ENCODE data around the gene CELSR1.
"Not testable (repeated sequence)": the region's sequence is repeated elsewhere in the genome, so short reads cannot be mapped to it uniquely, and the experiment has no call there.

CELSR1 gene

DNA sequence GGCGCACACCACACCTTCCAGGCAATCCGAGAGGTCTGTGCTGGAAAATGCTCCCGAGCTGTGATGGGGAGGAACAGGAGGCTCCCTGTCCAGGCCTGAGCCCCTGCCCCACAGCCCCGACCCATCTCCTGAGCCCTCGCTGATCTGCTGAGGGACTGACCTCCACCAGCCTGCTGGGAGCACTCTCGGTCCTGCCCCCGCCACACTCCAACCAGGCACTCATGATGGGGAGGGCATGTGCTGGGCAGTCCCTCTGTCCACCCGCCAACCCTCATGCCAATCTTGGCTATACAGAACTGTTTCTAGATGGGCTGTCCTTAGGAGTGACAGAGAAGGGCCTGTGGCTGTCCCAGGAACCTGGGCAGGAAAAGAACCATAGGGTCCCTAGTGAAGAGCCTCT, 131.1 kb downstream of the CELSR1 start:
- Histone ChIP-seq H3K27ac (ENCODE audit: low read depth, low read length) (no peak overlapping the region), H3K27me3 (ENCODE audit: control insufficient read depth, low read length) (no peaks in the 10 kb centered on the region), H3K4me1 (ENCODE audit: control insufficient read depth, low read length) (no peaks in the 10 kb centered on the region), H4K20me1 (ENCODE audit: control insufficient read depth, insufficient read depth, low read depth, low read length) (no peaks in the 10 kb centered on the region), H3F3A (ENCODE audit: control insufficient read depth, insufficient read depth) (no peaks in the 10 kb centered on the region), H3K4me3 (ENCODE audit: low read length) (no peak overlapping the region), H3K9me3 (ENCODE audit: control insufficient read depth, insufficient read depth, low read length) (no peaks in the 10 kb centered on the region), H3K4me2 (ENCODE audit: low read length) (no peak overlapping the region), H3K9me2 (replicated peaks; ENCODE audit: control insufficient read depth, low read length) (no peaks in the 10 kb centered on the region), H3K79me2 (ENCODE audit: control insufficient read depth, low read length) (no peaks in the 10 kb centered on the region), H3K36me3 (ENCODE audit: control insufficient read depth, low read length) (no peaks in the 10 kb centered on the region)
- no peak for TF ChIP-seq EZH2phosphoT487 (IDR thresholded peaks at IDR 0.05; ENCODE audit: borderline replicate concordance, low read length)
- TF ChIP-seq, protein P1, sequence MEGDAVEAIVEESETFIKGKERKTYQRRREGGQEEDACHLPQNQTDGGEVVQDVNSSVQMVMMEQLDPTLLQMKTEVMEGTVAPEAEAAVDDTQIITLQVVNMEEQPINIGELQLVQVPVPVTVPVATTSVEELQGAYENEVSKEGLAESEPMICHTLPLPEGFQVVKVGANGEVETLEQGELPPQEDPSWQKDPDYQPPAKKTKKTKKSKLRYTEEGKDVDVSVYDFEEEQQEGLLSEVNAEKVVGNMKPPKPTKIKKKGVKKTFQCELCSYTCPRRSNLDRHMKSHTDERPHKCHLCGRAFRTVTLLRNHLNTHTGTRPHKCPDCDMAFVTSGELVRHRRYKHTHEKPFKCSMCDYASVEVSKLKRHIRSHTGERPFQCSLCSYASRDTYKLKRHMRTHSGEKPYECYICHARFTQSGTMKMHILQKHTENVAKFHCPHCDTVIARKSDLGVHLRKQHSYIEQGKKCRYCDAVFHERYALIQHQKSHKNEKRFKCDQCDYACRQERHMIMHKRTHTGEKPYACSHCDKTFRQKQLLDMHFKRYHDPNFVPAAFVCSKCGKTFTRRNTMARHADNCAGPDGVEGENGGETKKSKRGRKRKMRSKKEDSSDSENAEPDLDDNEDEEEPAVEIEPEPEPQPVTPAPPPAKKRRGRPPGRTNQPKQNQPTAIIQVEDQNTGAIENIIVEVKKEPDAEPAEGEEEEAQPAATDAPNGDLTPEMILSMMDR (IDR thresholded peaks at IDR 0.05; ENCODE audit: low read depth, low read length, poor library complexity, severe bottlenecking), result no peak

DNA sequence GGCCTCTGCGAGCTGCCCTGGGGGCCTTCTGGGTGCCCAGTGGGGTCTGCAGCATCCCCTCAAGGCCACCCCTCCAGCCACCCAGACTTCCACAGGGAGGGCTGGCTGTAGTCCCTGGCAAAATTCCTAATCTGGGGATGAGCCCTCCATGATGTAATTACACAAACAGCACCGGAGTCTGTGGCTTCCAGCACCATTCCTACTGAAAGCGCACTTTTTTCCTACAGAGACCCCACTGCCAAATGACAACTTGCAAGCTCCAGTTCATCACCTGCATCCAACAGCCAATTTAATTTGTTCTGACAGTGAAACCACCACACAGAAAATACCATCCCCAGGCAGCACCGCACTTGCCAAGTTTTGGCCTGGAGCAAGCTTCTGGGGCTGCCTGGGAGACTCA, 131.5 kb downstream of the CELSR1 start:
- H3K27me3 ChIP-seq (ENCODE audit: control insufficient read depth, low read length), result no peaks in the 10 kb centered on the region
- no peaks in the 10 kb centered on the region for H3K4me1 ChIP-seq (ENCODE audit: control insufficient read depth, low read length)
- no peaks in the 10 kb centered on the region for H3K9me3 ChIP-seq (ENCODE audit: control insufficient read depth, insufficient read depth, low read length)
- no peak overlapping the region for H3K4me3 ChIP-seq (ENCODE audit: low read length)
- TF ChIP-seq EZH2phosphoT487 (IDR thresholded peaks at IDR 0.05; ENCODE audit: borderline replicate concordance, low read length), result no peak
- TF ChIP-seq, protein P1 (IDR thresholded peaks at IDR 0.05; ENCODE audit: low read depth, low read length, poor library complexity, severe bottlenecking), result no peak
- no peaks in the 10 kb centered on the region for H4K20me1 ChIP-seq (ENCODE audit: control insufficient read depth, insufficient read depth, low read depth, low read length)
- no peaks in the 10 kb centered on the region for H3F3A ChIP-seq (ENCODE audit: control insufficient read depth, insufficient read depth)
- no peak overlapping the region for H3K27ac ChIP-seq (ENCODE audit: low read depth, low read length)
- no peaks in the 10 kb centered on the region for H3K79me2 ChIP-seq (ENCODE audit: control insufficient read depth, low read length)
- no peaks in the 10 kb centered on the region for H3K9me2 ChIP-seq (replicated peaks; ENCODE audit: control insufficient read depth, low read length)
- no peaks in the 10 kb centered on the region for H3K36me3 ChIP-seq (ENCODE audit: control insufficient read depth, low read length)
- no peak overlapping the region for H3K4me2 ChIP-seq (ENCODE audit: low read length)

DNA sequence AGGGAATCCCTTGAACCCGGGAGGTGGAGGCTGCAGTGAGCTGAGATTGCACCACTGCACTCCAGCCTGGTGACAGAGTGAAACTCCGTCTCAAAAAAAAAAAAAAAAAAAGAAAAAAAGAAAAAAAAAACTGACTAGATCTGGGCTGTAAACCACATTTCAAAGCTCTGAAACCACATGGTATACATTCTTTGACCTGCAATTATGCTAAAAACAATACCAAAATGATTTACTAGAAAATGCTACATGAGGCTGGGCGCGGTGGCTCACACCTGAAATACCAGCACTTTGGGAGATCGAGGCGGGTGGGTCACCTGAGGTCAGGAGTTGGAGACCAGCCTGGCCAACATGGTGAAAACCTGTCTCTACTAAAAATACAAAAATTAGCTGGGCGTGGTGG, 133.5 kb downstream of the CELSR1 start:
- H3K4me2 ChIP-seq (ENCODE audit: low read length); H3K9me3 ChIP-seq (ENCODE audit: control insufficient read depth, insufficient read depth, low read length); H3K36me3 ChIP-seq (ENCODE audit: control insufficient read depth, low read length); H3K27me3 ChIP-seq (ENCODE audit: control insufficient read depth, low read length); H3F3A ChIP-seq (ENCODE audit: control insufficient read depth, insufficient read depth); H4K20me1 ChIP-seq (ENCODE audit: control insufficient read depth, insufficient read depth, low read depth, low read length); H3K27ac ChIP-seq (ENCODE audit: low read depth, low read length); H3K4me1 ChIP-seq (ENCODE audit: control insufficient read depth, low read length); H3K9me2 ChIP-seq (replicated peaks; ENCODE audit: control insufficient read depth, low read length); H3K4me3 ChIP-seq (ENCODE audit: low read length); H3K79me2 ChIP-seq (ENCODE audit: control insufficient read depth, low read length): not testable (repeated sequence)

DNA sequence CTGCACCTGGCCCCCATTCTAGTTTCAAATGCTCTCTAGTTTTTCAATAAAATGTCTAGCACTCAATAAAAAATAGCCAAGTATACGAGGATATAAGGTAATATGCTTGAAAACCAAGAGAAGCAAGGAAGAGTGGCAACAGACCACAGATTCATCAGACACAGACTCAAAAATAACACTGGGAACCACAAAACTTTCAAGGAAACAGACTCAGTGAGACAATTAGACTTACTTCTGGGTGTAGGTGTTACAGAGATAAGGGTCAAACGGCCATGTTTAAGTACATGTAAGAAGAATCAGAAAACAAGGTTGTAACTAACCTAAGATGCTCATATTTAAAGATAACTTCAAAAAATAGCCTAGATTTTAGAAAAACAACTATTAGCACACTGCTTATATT, 134.9 kb downstream of the CELSR1 start:
- H3K9me2 ChIP-seq (replicated peaks; ENCODE audit: control insufficient read depth, low read length), result no peaks in the 10 kb centered on the region
- H3K4me1 ChIP-seq (ENCODE audit: control insufficient read depth, low read length), result no peaks in the 10 kb centered on the region
- no peak overlapping the region for H3K27ac ChIP-seq (ENCODE audit: low read depth, low read length)
- H4K20me1 ChIP-seq (ENCODE audit: control insufficient read depth, insufficient read depth, low read depth, low read length), result no peaks in the 10 kb centered on the region
- no peaks in the 10 kb centered on the region for H3K36me3 ChIP-seq (ENCODE audit: control insufficient read depth, low read length)
- H3K4me3 ChIP-seq (ENCODE audit: low read length), result no peak overlapping the region
- H3K9me3 ChIP-seq (ENCODE audit: control insufficient read depth, insufficient read depth, low read length), result no peaks in the 10 kb centered on the region
- no peaks in the 10 kb centered on the region for H3K79me2 ChIP-seq (ENCODE audit: control insufficient read depth, low read length)
- TF ChIP-seq, protein P1 (IDR thresholded peaks at IDR 0.05; ENCODE audit: low read depth, low read length, poor library complexity, severe bottlenecking), result no peak
- TF ChIP-seq EZH2phosphoT487 (IDR thresholded peaks at IDR 0.05; ENCODE audit: borderline replicate concordance, low read length), result no peak
- H3K27me3 ChIP-seq (ENCODE audit: control insufficient read depth, low read length), result no peaks in the 10 kb centered on the region
- H3F3A ChIP-seq (ENCODE audit: control insufficient read depth, insufficient read depth), result no peaks in the 10 kb centered on the region
- no peak overlapping the region for H3K4me2 ChIP-seq (ENCODE audit: low read length)

Data from DOHH2 (cell line).